GM21423 (cell line): ENCODE data around the gene DDA1.

Source experiments
- ATAC-seq: cut with Tn5 transposase; IDR thresholded peaks from one replicate; pipeline ENCODE4 v1.9.1; 2021; ENCODE audit warnings: mild to moderate bottlenecking, moderate library complexity; ENCODE audit not compliant: unreplicated experiment

Gene DDA1

DNA sequence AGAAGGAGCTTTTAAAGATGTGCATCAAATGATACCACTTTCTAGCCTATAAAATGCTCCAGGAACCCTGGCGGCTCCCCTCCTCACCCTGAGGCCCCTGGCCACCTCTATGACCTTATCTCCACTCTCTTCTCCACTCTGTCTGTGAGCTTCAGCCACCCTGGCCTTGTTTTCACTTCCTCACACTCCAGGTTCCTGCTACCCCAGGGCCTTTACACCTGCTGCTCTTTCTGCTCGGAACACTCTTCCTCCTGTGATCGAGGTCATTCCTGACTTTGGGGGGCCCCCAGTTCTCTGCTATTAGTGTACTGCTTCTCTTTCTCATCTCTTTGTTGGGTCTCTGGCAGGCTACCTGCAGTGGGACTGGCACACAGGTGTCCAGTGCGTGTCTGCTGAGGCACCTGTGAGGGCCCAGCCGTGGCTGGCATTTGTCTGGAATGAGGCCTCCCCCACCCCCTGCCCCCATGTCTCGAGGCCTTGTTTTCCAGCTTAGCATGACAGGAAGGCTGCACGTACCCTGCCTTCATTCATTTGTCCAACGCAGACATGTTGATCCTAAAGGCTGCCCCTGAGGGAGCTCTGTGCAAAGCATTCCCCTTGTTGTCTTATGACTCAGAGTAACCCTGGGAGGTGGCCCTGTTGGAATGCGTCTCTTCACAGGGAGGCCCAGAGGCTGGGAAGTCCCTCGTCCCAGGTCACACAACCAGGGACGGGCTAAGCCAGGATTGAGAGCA, 2.3 kb downstream of the DDA1 start:
- no peak for ATAC-seq

DNA sequence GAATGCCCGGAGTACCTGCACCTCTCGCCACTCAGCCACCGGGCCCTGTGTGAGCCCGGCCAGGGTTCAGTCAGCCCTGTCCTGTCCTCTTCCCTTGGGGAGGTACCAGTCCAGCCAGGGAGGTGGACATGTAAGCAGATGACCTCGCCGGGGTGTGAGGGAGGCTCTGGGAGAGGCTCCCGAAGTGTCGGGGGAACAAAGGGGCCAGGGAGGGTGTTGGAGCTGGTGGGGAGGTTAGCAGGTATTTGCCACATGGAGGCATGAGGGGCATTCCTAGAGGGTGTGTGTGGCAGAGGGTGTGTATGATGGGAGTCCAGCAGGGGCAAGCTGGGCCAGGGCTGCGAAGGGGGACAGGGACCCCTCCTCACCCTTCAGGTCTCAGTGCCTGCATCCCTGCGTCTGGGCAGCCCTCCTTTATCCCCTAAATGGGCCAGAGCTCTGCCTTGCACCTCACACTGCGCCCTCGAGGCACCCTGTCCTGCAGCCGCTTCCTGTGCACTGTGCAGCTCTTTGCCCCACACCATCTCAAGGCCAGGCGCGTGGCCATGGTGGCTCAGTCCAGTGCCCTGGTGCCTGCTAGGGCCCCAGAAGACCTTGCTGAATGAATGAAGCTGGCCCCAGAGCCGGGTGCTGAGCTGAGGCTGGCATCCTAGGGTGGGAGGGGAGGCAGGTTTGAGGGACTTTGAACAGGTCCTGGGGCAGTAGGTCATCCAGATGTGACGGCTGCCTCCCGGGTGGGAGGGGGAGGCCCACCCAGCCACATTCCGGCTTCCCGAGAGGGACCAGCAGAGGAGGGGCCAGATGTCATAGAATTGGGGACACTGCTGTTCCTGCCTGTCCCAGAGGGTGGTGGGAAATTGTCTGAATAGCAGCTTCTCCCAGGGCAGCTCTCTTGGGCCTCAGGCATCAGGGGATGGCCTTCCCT, 3.1 kb downstream of the DDA1 start:
- no peak for ATAC-seq

DNA sequence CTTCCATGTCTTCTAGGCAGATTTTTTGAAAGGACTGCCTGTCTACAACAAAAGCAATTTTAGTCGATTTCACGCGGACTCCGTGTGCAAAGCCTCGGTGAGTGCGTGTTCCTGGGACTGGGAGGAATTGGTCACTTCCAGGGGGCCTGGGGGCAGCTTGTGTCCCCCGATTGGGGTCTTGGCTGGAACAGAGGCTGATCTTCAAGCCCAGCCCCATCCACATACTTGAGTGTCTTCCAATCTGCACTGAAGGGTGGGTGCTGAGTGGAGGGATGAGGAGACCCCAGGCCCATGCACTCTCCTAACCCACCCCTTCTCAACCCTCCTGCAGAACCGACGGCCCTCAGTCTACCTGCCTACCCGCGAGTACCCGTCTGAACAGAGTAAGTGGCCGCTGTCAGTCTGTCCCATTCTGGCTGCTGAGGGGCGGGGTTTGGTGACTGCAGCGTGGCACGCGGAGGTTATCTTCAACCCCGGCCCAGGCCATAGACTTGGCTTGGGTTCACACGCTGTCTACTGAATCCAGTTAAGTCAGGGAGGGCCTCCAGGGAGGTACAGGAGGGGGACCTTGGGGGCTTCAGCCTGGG, 4.7 kb downstream of the DDA1 start:
- no peak for ATAC-seq

DNA sequence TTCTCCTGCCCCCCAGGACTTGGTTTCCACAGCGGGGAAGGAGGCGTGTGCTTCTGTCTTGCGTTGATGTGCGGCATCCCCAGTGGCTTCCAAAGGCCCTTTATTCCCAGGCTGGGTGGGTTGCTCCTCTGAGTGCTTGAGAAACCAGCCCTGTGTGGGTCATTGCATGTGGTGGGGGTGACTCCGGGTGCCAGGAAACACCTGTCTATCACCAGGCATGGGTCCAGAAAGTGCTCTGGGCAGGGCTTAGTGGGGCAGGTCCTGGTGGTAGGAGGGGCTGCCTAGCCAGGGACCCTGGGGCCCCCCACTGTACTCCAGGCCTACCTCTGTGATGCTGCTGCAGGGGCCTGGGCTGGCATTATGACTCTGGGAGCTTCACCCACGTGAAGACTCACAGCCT, 9.6 kb downstream of the DDA1 start:
- ATAC-seq, result no peak

DNA sequence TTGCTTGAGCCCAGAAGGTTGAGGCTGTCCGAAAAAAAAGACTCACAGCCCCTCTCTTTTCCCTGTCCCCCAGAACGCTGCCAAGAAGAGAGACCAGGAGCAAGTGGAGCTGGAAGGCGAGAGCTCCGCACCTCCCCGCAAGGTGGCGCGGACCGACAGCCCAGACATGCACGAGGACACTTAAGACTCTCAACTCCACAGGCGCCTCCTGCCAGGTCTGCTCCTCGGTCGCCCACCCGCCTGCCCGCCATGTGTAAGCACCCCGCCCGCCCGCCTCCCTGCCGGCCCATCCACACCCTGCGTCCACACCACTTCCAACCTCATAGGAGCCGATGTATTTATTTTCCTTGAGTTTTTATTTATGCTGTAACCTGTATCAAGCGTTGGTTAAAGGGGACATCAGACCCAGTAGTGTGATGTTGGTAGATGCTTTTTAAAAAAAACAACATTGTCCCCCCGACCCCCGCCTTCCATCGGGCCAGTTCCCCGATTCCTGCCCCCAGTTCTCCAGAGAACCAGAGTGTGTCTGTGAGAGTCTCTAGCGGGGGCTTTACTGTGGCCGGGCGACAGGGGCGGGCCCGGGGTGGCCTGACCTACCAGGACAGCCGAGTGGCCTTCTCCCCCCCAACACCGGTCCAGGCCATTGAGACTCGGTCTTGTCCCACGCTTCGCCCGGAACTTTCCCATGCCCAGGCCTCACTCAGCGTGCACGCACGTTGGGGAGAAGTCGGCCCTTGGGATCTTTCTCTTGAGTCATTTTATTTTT, 10.3 kb downstream of the DDA1 start:
- ATAC-seq, result no peak

DNA sequence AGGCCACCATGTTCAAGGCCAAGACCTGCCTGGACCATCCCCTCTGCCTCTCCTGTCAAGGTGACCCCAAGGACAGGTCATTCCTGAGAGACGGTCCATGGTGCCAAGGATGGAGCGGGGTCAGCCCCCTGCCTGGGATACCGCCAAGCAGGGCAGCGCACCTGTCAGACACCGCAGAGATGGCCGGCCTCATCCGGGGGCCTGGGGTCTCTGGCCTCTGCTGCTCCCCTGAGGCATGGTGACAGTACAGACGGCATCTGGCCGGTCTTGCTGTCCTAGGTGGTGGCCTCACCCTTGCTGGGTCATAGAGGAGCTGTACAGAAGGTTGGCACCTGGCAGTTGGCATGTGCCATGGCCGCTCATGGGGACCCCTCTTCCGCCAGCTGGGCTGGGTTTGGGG, 11.1 kb downstream of the DDA1 start:
- no peak for ATAC-seq

DNA sequence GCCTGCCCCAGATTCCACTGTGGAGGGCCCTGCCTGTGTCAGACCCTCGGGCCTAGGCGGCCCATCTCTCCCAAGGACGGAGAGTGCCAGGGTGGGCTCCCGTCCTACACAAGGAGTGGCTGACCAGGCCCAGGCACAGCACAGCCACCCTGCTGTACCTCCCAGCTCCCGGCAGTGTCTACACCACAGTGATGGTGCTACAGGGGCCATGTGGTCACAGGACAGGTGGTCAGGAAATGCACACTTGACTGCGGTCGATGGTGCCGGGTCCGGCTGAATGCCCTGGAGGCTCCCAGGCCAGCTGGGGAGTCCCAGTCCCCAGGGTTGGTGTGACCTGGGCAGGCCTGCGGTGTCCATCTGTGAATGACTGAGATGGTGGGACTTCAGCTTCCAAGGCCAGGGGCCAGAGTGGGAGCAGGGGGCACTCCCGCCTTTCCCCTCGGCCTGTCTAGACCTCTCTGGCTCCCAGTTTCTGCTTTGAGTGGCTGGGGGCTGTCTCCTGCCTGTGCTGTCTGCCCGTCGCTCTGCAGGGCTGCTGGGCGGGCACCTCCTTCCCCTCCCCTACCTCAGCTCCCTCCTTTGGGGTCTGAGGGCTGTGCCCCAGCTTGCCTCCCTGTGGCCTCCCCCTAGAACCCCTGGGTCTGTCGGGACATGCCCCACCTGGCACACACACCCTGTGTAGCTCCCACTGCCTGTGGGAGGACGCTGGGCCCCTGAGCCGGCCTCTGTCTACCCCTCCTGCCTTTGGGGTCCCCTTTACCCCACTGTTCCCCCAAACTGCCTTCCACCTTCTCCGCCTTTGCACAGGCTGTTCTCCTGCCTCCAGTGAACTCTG, 12.5 kb downstream of the DDA1 start:
- no peak for ATAC-seq

DNA sequence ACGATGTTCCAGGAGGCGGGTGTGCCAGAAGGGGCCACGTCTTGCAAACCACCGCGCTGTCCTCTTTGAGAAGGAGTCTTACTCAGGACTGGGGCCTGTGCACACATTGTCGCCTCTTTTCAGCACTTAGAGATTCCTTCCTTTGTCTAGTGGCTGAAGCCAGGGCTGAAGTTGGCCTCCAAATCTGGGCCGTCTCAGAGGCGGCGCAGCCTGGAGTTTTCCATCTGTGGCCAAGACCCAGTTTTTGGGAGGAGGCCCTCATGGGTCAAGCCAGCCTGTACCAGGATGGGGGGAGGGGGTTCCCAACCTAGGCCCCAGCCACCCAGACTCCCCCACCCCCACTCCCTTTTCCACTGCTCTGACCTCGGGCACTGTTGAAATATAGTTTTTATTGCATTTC, 13.5 kb downstream of the DDA1 start:
- no peak for ATAC-seq

DNA sequence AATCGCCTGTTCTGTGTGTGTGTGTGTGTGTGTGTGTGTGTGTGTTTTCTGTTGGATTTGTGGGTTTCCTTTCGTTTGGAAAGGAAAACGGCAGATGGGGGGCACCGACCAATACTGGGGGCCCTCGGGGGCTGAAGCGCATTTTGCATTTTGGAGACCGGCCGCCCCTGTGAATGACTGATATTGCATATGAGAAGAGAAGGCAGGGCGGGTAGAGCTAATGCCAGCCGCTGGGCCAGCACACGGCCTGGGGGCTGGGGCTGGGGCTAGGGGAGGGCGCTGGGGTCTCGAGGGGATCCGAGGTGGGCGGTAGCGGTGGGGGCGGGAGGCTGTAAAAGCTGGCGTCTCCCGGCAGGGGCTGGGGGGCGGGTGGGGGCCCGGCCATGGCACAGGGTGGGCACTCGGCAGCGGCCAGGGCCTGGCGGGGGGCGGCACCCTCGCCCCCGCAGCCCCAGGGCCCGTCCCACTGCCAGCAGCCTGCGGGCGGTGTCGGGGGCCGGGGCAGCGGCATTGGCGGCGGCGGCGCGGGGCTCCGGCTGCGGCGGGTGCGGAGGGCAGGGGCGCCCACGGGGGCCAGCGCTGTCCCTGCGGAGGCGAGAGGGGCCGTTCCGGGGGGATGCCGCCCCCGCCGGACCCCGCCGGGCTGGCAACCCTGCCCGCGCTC, 14.1 kb downstream of the DDA1 start:
- ATAC-seq, result no peak

DNA sequence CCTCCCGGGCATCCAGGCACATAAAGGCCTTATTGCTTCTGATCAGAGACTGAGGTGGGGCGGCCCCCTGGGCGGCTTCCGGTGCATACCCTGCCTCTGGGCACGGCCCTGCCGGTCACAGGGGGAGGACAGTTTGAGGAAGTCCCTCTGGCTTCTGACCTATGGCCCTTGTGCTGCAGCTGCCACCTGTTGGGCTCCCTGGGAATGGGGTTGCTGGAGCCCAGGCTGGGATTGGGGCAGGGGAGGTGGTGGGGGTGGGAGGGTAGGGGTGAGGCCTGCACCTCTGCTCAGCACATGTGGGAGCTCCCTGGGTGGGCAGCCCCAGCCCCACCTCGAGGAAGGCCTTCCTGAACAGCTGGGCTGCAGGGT, 14.6 kb downstream of the DDA1 start:
- ATAC-seq, result no peak

DNA sequence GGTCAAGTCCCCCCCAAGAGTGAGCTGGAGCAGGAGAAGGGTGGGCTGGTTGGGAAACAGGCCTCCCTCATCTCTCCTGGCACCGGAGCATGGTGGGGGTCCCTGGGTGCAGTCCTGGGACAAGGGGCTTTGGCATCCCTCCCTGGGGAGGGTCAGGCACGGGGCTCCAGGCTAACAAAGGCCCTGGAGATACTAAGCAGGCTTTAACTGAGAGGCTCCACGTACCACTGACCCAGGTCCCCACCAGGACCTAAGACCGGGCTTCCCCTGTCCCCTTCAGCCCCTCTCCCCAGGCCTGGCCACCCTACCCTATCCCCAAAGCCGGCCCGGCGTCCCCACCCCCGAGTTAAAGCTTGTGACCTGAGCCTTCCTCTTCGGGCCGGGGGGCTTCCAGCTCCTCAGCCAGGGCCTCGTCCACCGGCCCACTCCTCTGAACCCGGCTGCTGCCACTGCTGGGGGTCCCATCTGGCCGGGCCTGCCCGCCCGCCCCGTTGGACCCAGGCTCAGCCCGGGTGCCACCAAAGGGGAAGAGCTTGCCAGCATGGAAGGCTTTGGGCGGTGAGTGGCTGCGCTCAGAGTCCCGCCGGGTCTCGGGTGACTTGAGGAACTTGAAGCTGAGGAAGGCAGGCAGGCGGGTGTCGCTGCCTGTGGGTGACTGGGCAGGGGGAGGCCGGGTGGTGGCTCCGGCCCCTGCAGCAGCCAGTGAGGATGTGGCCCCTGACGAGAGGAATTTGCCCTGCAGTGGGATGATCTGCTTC, 15.2 kb downstream of the DDA1 start:
- ATAC-seq, result no peak

DNA sequence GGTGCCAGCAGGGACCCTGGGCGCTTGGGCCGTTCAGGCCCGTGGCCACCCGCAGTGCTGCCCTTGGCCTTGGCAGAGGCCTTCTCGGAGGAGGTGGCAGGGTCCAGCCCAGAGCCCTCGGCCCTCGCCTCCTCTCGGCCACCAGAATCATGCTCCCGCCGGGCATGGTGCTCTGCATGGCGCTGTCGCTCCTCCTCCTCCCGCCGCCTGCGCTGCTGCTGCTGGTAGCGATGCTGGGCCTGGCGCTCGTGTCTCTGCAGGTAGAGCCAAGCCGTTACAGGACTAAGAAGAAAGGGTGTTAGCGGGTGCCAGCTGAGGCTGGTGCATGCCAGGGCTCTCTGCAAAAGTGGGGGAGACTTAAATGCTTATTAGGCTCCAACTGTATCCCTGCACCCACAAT, 15.8 kb downstream of the DDA1 start:
- ATAC-seq, result no peak

DNA sequence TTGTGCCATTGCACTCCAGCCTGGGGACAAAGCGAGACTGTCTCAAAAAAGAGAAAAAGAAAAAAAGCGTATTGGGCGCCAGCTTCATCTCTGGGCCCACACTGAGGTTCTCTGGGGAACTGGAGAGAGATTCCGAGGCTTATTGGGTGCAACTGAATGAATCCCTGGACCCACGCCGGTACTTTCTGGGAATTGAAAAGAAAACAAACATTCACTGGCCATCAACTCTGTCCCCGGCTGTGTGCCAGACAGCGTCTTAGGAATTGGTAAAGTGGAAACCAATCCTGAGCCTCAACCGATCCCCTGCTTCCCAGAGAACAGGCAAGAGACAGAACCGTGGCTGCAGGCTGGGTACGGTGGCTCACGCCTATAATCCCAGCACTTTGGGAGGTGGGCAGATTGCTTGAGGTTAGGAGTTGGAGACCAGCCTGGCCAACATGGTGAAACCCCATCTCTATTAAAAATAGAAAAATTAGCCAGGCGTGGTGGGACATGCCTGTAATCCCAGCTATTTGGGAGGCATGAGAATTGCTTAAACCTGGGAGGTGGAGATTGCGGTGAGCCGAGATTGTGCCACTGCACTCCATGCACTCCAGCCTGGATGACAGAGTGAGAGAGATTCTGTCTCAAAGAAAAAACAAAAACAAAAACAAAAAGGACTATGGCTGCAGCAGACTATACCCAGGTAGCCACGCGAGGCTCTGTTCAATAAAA, 16.7 kb downstream of the DDA1 start:
- no peak for ATAC-seq

DNA sequence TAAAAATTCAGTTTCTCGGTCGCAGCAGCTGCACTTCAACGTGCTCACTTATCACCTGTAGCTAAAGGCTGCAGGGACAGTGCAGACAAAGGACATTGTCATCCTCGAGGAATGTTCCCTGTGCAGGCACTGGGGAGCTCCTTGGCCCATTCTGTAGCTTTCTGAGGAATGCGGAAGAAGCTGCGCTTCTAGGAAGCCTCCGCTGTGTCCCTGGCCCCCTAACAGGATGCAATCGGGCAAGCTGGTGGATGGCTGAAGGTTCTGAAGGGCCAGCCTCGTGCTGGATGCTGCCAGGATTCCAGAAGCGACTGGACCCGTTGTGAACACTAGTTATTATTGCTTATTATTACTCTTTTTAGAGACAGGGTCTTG, 17.2 kb downstream of the DDA1 start:
- ATAC-seq, result no peak

DNA sequence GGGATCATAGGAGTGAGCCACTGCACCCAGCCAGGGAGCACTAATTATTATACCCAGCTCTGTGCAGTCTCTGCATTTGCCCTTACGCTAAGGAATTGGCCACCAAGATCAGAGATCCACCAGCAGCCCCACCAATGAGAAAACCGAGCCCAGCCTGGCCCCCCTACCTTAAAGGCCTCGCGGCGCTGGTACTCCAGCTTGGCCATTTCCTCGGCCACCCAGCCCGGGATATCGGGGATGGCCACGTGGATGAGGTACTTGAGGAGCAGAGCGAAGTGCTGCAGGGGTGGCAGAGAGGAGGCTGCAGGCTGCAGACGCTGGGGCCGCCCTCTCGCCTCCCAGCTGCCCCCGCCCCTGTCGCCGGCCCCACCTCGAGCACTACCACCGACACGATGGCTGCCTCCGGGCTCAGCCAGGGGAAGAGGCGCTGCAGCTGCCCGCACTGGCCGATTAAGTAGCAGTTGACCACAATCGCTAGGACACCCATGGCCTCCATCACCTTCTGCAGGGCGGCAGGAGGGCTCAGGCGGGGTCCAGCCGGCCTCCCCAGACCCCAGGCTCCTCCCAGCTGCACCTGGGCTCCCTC, 17.8 kb downstream of the DDA1 start:
- no peak for ATAC-seq

DNA sequence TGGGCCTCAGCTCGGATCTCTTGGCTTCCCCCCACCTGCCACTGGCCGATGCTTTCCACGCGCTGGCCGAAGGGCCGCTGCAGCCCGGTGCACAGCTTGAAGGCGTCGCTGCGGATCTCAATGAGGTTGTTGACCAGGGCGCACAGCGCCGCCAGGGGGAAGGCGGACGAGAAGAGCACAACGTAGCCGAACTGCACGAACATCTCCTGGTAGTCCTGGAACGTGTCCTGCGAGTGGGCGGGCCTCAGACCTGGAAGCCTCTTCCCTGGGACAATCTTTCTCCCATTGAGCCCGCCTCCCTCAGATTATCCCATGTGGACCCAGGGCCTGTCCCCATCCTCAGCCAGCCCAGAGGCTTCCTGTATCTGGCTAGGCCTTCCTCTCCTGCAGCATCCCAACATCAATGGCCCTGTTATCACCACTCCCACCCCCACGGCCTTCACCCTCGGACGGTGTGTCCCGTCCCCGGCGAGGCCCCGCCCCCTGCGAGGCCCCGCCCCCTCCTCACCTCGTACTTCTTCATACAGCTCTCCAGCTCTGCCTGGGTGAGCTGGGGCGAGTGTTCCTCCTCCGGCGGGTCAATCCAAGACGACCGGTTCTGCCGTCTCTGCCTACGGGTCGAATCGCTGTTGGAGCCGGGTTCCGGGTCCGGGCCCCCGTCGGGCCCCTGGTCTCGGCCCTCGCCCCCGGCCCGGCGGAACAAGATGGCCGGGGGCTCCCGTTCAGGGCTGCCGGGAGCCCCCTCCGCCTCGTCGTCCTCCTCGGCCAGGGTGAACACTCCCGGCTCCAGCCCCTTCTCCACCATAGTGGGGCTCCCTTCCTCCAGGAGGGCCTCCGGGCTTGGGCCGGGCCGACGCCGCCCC, 18.5 kb downstream of the DDA1 start:
- no peak for ATAC-seq
